GM19351 (cell line): ENCODE results near the gene SRRM2.
A peak's percentile ranks its signal among the peaks of the same experiment; 100 is the strongest.
"Not testable (repeated sequence)": the region's sequence is repeated elsewhere in the genome, so short reads cannot be mapped to it uniquely, and the experiment has no call there.

Source experiments
- ATAC-seq: cut with Tn5 transposase; IDR thresholded peaks from one replicate; pipeline ENCODE4 v1.9.1; 2021; ENCODE audit warnings: mild to moderate bottlenecking, moderate library complexity; ENCODE audit not compliant: unreplicated experiment

Gene SRRM2

GRCh38 chr16:2713985-2714774 is 38.3 kb upstream of the SRRM2 start:
- no peak for ATAC-seq

- ATAC-seq = no peak
These were observed 37.4 kb upstream of the SRRM2 start for GRCh38 chr16:2715064-2715463.

GRCh38 chr16:2715519-2715918 is 36.9 kb upstream of the SRRM2 start:
- no peak for ATAC-seq

- ATAC-seq = no peak
These were observed 36.2 kb upstream of the SRRM2 start for GRCh38 chr16:2715966-2716885.

GRCh38 chr16:2716948-2717347 is 35.5 kb upstream of the SRRM2 start:
- ATAC-seq = no peak

GRCh38 chr16:2717383-2718263 is 34.8 kb upstream of the SRRM2 start:
- ATAC-seq = no peak

- no peak for ATAC-seq
These were observed 32.9 kb upstream of the SRRM2 start for GRCh38 chr16:2719328-2720063.

GRCh38 chr16:2720064-2720457 is 32.4 kb upstream of the SRRM2 start, which contains the start of gene PRSS27:
Gene PRSS27, minus strand, starts transcription at chr16:2720224. Its CDS starts 64 bp downstream, at chr16:2720160.
- no peak for ATAC-seq

GRCh38 chr16:2720719-2721633 is 31.5 kb upstream of the SRRM2 start:
- ATAC-seq = peak; percentile 83

- not testable (repeated sequence) for ATAC-seq
These were observed 30.7 kb upstream of the SRRM2 start for GRCh38 chr16:2721634-2722173.

GRCh38 chr16:2724088-2724676 is 28.3 kb upstream of the SRRM2 start:
- ATAC-seq = no peak

- ATAC-seq = no peak
These were observed 27.6 kb upstream of the SRRM2 start for GRCh38 chr16:2724816-2725348.

GRCh38 chr16:2726923-2727322 is 25.5 kb upstream of the SRRM2 start:
- ATAC-seq = no peak

GRCh38 chr16:2728034-2728433 is 24.4 kb upstream of the SRRM2 start:
- no peak for ATAC-seq

GRCh38 chr16:2734844-2735515 is 17.5 kb upstream of the SRRM2 start:
- no peak for ATAC-seq

- ATAC-seq = no peak
These were observed 15.8 kb upstream of the SRRM2 start for GRCh38 chr16:2736476-2737237.

- no peak for ATAC-seq
These were observed 15.2 kb upstream of the SRRM2 start for GRCh38 chr16:2737238-2737605.
